ENCODE measurements around the gene CD160.

GRCh38 chr1:145705622-145706021, 13.7 kb upstream of the CD160 start:
- TF ChIP-seq POLR2A (IDR thresholded peaks at IDR 0.05; ENCODE audit: low read length) (no peak), GATA1 (IDR thresholded peaks at IDR 0.05; ENCODE audit: low read depth, low read length) (no peak)

Measured in erythroblast (primary cell).